Glutamatergic neuron (in vitro differentiated cells): ENCODE measurements around the gene PTGDR. TPM values are rescaled to one million over a fixed set of nuclear protein-coding genes. Genes with fewer than 3 reads are reported as not detected.

Source experiments
- DNase-seq: peaks from one replicate; pipeline ENCODE4 v3.0.0; 2022
- H3K27ac Mint-ChIP-seq: one replicate; pipeline ENCODE4 v1.8.0; 2020; ENCODE audit warnings: mild to moderate bottlenecking, mixed read lengths, inconsistent platforms; ENCODE audit not compliant: unreplicated experiment
- H3K27me3 Mint-ChIP-seq: one replicate; pipeline ENCODE4 v1.8.0; 2020; ENCODE audit warnings: mild to moderate bottlenecking, moderate library complexity, mixed read lengths, inconsistent platforms; ENCODE audit not compliant: unreplicated experiment
- H3K36me3 Mint-ChIP-seq: one replicate; pipeline ENCODE4 v1.8.0; 2020; ENCODE audit warnings: mild to moderate bottlenecking, mixed read lengths, inconsistent platforms; ENCODE audit not compliant: unreplicated experiment
- H3K4me1 Mint-ChIP-seq: one replicate; pipeline ENCODE4 v1.8.0; 2020; ENCODE audit warnings: mild to moderate bottlenecking, low read depth, mixed read lengths, inconsistent platforms; ENCODE audit not compliant: unreplicated experiment
- H3K4me3 Mint-ChIP-seq: one replicate; pipeline ENCODE4 v1.8.0; 2020; ENCODE audit warnings: mild to moderate bottlenecking, mixed read lengths, inconsistent platforms; ENCODE audit not compliant: unreplicated experiment
- H3K9me3 Mint-ChIP-seq: one replicate; pipeline ENCODE4 v1.8.0; 2020; ENCODE audit warnings: mild to moderate bottlenecking, moderate library complexity, mixed read lengths, inconsistent platforms; ENCODE audit not compliant: unreplicated experiment
- total RNA-seq: library from RNA; stranded (reverse); fragmentation: NEBNext Ultra II Directional; extraction: Animal tissue kit (Norgen Biotek cat#: 25700); gene quantifications from one replicate; pipeline ENCODE4 v1.2.1, GENCODE V29; 2021; ENCODE audit not compliant: unreplicated experiment
- TF ChIP-seq, protein P1 (sequence below): fragments of 200-600 bp; sonication (generic); IDR thresholded peaks from one replicate; pipeline ENCODE4 v1.5.0; 2021; ENCODE audit not compliant: partially characterized antibody, unreplicated experiment

PTGDR gene
- total RNA-seq, 1 donor from 2014 or later, result not detected

DNA sequence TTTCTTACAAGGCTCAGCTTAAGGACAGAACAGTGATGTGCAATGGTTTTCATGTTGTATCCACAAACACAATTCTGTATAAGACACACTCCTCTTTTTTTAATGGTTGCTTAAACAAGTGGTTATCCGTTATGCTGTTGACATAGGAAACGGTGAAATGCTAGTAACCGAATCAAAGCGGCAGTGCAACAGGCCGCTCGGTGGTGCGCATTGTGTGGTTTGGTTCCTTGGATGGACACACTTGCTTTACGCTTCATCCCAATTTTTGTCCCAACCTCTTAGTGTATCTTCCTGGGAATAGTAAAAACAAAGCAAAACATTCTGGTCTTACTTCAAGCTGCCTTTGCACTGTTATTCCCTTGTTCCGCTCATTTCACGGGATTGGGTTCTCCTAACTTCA, 46.0 kb downstream of the PTGDR start:
- Mint-ChIP-seq H3K27ac (no peak overlapping the region), H3K27me3 (peaks cover 19% of the 10 kb centered on the region), H3K4me3 (peak overlapping the region; percentile 69), H3K9me3 (peaks cover 6% of the 10 kb centered on the region), H3K36me3 (no peaks in the 10 kb centered on the region), H3K4me1 (peaks cover 3% of the 10 kb centered on the region)
- DNase-seq, result no peak
- TF ChIP-seq, protein P1, sequence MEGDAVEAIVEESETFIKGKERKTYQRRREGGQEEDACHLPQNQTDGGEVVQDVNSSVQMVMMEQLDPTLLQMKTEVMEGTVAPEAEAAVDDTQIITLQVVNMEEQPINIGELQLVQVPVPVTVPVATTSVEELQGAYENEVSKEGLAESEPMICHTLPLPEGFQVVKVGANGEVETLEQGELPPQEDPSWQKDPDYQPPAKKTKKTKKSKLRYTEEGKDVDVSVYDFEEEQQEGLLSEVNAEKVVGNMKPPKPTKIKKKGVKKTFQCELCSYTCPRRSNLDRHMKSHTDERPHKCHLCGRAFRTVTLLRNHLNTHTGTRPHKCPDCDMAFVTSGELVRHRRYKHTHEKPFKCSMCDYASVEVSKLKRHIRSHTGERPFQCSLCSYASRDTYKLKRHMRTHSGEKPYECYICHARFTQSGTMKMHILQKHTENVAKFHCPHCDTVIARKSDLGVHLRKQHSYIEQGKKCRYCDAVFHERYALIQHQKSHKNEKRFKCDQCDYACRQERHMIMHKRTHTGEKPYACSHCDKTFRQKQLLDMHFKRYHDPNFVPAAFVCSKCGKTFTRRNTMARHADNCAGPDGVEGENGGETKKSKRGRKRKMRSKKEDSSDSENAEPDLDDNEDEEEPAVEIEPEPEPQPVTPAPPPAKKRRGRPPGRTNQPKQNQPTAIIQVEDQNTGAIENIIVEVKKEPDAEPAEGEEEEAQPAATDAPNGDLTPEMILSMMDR, result no peak

DNA sequence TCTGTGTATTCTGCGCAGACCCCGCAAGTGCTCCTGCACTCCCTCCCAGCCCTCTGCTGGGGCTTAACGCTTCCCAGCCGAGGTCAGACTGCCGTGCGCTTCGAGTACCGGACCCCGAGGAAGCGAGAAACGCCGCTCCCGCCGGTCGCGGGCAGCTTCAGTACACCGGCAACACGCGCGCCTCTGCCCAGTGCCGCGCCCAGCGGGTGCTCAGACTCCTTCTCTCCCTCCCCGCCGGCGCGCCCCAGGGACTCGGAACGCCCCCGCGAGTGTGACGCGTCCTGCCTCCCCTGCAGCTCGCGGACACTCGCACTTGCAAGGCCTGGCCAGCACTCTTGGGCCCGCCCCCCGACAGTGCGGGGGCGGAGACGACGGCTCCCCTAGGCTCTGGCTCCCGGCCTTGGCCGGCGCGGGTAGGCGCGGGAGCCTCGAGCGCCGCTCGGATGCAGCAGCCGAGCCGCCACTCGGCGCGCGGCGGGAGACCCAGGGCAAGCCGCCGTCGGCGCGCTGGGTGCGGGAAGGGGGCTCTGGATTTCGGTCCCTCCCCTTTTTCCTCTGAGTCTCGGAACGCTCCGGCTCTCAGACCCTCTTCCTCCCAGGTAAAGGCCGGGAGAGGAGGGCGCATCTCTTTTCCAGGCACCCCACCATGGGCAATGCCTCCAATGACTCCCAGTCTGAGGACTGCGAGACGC, 46.6 kb downstream of the PTGDR start, which contains the start of gene PTGER2:
PTGER2 (plus strand) TSS at position 410 of the 692 bp plus-strand sequence; CDS start at position 647, 237 bp downstream.
- Mint-ChIP-seq H3K4me3 (peak within 1 kb of the TSS; percentile 94), H3K27me3 (peaks cover 19% of the 10 kb centered on the region), H3K4me1 (peaks cover 3% of the 10 kb centered on the region), H3K27ac (no peak within 1 kb of the TSS), H3K9me3 (peaks cover 6% of the 10 kb centered on the region), H3K36me3 (no peaks in the 10 kb centered on the region)
- TF ChIP-seq, protein P1, result no peak
- peak; percentile 62 for DNase-seq

DNA sequence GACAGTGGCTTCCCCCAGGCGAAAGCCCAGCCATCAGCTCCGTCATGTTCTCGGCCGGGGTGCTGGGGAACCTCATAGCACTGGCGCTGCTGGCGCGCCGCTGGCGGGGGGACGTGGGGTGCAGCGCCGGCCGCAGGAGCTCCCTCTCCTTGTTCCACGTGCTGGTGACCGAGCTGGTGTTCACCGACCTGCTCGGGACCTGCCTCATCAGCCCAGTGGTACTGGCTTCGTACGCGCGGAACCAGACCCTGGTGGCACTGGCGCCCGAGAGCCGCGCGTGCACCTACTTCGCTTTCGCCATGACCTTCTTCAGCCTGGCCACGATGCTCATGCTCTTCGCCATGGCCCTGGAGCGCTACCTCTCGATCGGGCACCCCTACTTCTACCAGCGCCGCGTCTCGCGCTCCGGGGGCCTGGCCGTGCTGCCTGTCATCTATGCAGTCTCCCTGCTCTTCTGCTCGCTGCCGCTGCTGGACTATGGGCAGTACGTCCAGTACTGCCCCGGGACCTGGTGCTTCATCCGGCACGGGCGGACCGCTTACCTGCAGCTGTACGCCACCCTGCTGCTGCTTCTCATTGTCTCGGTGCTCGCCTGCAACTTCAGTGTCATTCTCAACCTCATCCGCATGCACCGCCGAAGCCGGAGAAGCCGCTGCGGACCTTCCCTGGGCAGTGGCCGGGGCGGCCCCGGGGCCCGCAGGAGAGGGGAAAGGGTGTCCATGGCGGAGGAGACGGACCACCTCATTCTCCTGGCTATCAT, 47.3 kb downstream of the PTGDR start:
- peaks cover 3% of the 10 kb centered on the region for H3K4me1 Mint-ChIP-seq
- TF ChIP-seq, protein P1, result no peak
- peaks cover 6% of the 10 kb centered on the region for H3K9me3 Mint-ChIP-seq
- no peak overlapping the region for H3K27ac Mint-ChIP-seq
- peak; percentile 38 for DNase-seq
- H3K36me3 Mint-ChIP-seq, result no peaks in the 10 kb centered on the region
- H3K27me3 Mint-ChIP-seq, result peaks cover 19% of the 10 kb centered on the region
- peak overlapping the region; percentile 94 for H3K4me3 Mint-ChIP-seq

DNA sequence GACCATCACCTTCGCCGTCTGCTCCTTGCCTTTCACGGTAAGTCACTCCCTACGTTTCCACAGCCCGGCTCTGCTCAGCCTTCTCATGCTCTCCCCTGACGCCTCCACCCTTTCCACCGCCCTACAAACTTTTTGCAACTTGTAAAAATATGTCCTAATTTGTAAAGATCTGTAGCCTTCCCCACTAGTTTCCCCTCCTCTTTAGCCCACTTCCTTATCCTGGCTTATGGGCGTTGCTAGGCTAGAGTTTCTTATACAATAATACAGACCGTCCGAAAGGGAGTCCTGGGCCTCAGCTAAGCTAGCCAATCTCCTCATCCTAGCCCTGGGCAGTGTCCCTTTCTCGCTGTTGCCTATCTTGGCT, 47.8 kb downstream of the PTGDR start:
- peaks cover 3% of the 10 kb centered on the region for H3K4me1 Mint-ChIP-seq
- peak overlapping the region; percentile 94 for H3K4me3 Mint-ChIP-seq
- peaks cover 6% of the 10 kb centered on the region for H3K9me3 Mint-ChIP-seq
- TF ChIP-seq, protein P1, result no peak
- peaks cover 19% of the 10 kb centered on the region for H3K27me3 Mint-ChIP-seq
- H3K27ac Mint-ChIP-seq, result no peak overlapping the region
- H3K36me3 Mint-ChIP-seq, result peaks cover 3% of the 10 kb centered on the region
- DNase-seq, result no peak

DNA sequence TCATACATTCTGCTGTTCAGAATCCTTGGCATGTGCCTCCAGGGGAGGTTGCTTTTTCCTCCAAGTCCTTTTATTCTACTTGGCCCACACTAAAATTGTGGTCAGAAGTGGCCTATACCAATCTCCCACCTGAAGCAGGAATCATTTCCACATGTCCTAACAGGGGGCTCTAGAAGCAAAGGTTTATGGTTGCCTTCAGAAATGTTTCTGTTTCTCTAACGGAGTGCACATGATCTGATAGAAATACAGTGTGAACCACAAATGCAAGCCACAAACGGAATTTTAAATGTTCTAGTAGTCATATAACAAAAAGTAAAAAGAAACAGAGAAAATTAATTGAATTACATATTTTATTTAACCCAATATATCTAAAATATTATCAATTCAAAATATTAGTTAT, 50.6 kb downstream of the PTGDR start:
- DNase-seq, result no peak
- no peak overlapping the region for H3K4me3 Mint-ChIP-seq
- H3K36me3 Mint-ChIP-seq, result peaks cover 24% of the 10 kb centered on the region
- H3K4me1 Mint-ChIP-seq, result peaks cover 3% of the 10 kb centered on the region
- H3K27ac Mint-ChIP-seq, result no peak overlapping the region
- peaks cover 19% of the 10 kb centered on the region for H3K27me3 Mint-ChIP-seq
- peaks cover 10% of the 10 kb centered on the region for H3K9me3 Mint-ChIP-seq
- TF ChIP-seq, protein P1, result no peak
